Kidney epithelial cell (primary cell): Measurements from ENCODE around the gene WDR55. TPM values are rescaled to one million over a fixed set of nuclear protein-coding genes. Genes with fewer than 3 reads are reported as not detected.
A peak's percentile ranks its signal among the peaks of the same experiment; 100 is the strongest.

ENCODE experiments used
- DNase-seq: peaks from one replicate; pipeline ENCODE4 v3.0.0-alpha.2; 2010; ENCODE audit warnings: low read depth
- H3K27me3 ChIP-seq: 2 replicates; pipeline ENCODE4 v1.6.0; 2011; ENCODE audit warnings: low read length; ENCODE audit not compliant: control insufficient read depth, insufficient read depth
- H3K36me3 ChIP-seq: 2 replicates; pipeline ENCODE4 v1.5.1; 2011; ENCODE audit warnings: low read length; ENCODE audit not compliant: control insufficient read depth, insufficient read depth
- H3K4me3 ChIP-seq: 2 replicates; pipeline ENCODE4 v1.5.1; 2011; ENCODE audit warnings: low read depth, mild to moderate bottlenecking, control low read depth, low read length
- CTCF ChIP-seq: IDR thresholded peaks from 2 replicates; pipeline ENCODE4 v1.5.1; 2011; ENCODE audit warnings: mild to moderate bottlenecking, moderate library complexity, low read length, control low read depth, inconsistent platforms; ENCODE audit not compliant: insufficient read depth, poor library complexity, severe bottlenecking
- total RNA-seq: library from RNA; depleted of rRNA; stranded (reverse); fragments of >200 nt; gene quantifications from 2 replicates; pipeline ENCODE4 v1.2.3, GENCODE V29; 2015

WDR55 gene
- total RNA-seq, 1 donor from 2014 or later = 20.1 TPM

DNA sequence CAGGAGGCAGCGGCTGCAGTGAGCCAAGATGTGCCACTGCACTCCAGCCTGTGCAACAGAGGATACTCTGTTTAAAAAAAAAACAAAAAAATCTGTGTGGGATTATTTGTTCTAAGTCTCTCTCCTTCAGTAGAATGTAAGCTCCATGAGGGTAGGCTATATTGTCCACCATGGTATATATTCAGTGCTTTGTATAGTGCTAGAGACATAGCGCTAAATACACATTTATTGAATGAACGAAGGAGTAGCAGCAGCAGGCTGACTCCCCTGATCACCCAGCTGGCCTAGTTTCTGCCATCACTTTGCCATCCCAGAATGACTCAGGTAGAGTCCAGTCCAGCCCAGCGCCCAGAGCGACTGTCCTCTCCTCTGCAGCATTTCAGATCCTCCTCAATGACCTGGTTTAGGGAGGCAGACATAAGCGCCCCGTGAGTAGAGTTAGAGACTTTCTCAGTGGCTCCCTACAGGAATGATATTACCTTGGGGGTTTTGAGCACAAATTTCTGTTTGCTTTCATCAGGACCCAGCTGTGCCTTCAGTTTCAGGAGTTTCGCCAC, 25.8 kb downstream of the WDR55 start:
- peaks cover 3% of the 10 kb centered on the region for H3K36me3 ChIP-seq
- TF ChIP-seq CTCF = no peak
- DNase-seq = no peak

DNA sequence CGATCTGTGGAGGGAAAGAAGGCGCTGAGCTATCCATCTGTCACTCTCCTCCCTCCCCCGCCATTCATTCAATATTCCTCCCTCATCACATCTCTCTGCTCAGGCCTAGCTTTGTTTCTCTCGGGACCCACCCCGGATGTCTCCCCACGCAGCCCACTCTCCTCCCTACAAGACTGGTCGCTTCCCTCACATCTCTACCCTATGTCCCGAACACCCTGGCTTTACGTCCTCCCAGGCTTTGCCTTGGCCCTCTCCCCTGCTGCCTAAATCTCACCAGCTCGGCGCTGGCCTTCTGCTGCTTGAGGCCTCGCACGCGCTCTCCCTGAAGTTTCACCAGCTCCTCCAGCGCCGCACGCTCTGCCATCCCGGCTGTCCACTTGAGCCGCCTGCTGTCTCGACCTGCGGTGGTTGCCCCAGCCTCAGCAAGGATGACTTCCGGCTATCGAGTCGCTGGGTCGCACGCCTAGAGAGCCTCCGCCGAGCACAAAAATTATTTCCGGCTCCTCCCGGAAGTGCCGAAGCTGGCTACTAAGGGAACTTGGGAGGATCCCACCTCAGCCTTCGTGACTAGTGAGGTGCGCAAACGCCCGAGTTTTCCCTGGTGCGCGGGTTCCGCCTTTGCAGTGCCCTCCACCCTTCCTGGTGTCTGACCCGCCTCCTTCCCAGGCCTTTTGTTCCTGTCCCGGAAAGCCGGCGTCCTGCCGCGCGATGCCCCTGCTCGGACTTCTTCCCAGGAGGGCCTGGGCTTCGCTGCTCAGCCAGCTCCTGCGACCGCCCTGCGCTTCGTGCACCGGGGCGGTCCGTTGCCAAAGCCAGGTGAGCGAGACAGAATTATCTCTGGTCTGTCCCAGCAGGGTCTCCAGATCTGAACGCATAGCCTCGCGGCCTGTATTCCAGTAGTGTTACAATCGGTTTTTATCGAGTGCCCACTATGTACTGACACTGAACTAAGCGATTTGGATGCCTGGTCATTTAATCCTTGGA, 26.5 kb downstream of the WDR55 start, which contains the start of the genes HARS1 and HARS2:
Gene HARS1, minus strand, starts transcription at position 430 of the 984 bp plus-strand sequence. Its CDS starts 66 bp downstream, at position 364.
Gene HARS2, plus strand, starts transcription at position 515 of the 984 bp plus-strand sequence. Its CDS starts 194 bp downstream, at position 709.
- peak; percentile 88 for DNase-seq
- TF ChIP-seq CTCF = no peak
- Histone ChIP-seq H3K36me3 (peaks cover 3% of the 10 kb centered on the region), H3K27me3 (no peaks in the 10 kb centered on the region), H3K4me3 (peak within 1 kb of the TSS; percentile 76)

More for the DNA sequence above, 25.8 kb downstream of the WDR55 start:
- H3K27me3 ChIP-seq = no peaks in the 10 kb centered on the region
- H3K4me3 ChIP-seq = peak overlapping the region; percentile 76

- no peak for TF ChIP-seq CTCF
- H3K4me3 ChIP-seq = no peak overlapping the region
- DNase-seq = no peak
- H3K36me3 ChIP-seq = peaks cover 5% of the 10 kb centered on the region
- no peaks in the 10 kb centered on the region for H3K27me3 ChIP-seq
These were observed 29.6 kb downstream of the WDR55 start for GRCh38 chr5:140694276-140694675.

- Histone ChIP-seq H3K4me3 (no peak overlapping the region), H3K27me3 (no peaks in the 10 kb centered on the region), H3K36me3 (peaks cover 5% of the 10 kb centered on the region)
- TF ChIP-seq CTCF = no peak
- no peak for DNase-seq
These were observed 32.3 kb downstream of the WDR55 start for GRCh38 chr5:140696891-140697492.

- peaks cover 3% of the 10 kb centered on the region for H3K36me3 ChIP-seq
- no peaks in the 10 kb centered on the region for H3K27me3 ChIP-seq
- TF ChIP-seq CTCF = no peak
- peak within 1 kb of the TSS; percentile 81 for H3K4me3 ChIP-seq
- peak; percentile 100 for DNase-seq
These were observed 35.8 kb downstream of the WDR55 start, which contains the start of gene ZMAT2 for GRCh38 chr5:140700177-140701144. Gene ZMAT2, plus strand, starts transcription at chr5:140700447. Its CDS starts 14 bp downstream, at chr5:140700461.
